Stomach (tissue), 9 donors: Measurements from ENCODE around the gene TBC1D14. TPM values are rescaled to one million over a fixed set of nuclear protein-coding genes. Genes with fewer than 3 reads are reported as not detected.

Experiments used
- DNase-seq, 2 donors: peaks; one replicate each; pipeline versions ENCODE4 v3.0.0 to v3.0.0-alpha.2; 2013 to 2019
- H3K27ac ChIP-seq, 5 donors: fragments of 200-600 bp in 4 of 5; sonication (generic) in 4 of 5; one replicate each; pipeline ENCODE4 v1.5.1; 2013 to 2019; ENCODE audit warnings: mild to moderate bottlenecking in 1 of 5, moderate library complexity in 1 of 5
- H3K27me3 ChIP-seq, 3 donors: fragments of 200-600 bp; sonication (generic); one replicate each; pipeline ENCODE4 v1.5.1; 2017 to 2019; ENCODE audit warnings: mixed run types in 1 of 3
- H3K36me3 ChIP-seq, 4 donors: fragments of 200-600 bp; sonication (generic); 1 replicate in 3 of 4; 2 replicates in 1 of 4; pipeline ENCODE4 v1.5.1; 2016 to 2019
- H3K4me1 ChIP-seq, 4 donors: fragments of 200-600 bp; sonication (generic); one replicate each; pipeline ENCODE4 v1.5.1; 2016 to 2019
- H3K4me3 ChIP-seq, 4 donors: fragments of 200-600 bp; sonication (generic) in 3 of 4; one replicate each; pipeline ENCODE4 v1.5.1; 2016 to 2019; ENCODE audit warnings: mild to moderate bottlenecking in 1 of 4
- H3K9me3 ChIP-seq, 4 donors: fragments of 200-600 bp; sonication (generic); one replicate each; pipeline ENCODE4 v1.5.1; 2016 to 2019
- EP300 ChIP-seq: sonication (generic); formaldehyde crosslinking; IDR thresholded peaks from one replicate; pipeline ENCODE4 v1.6.1; 2017; ENCODE audit warnings: antibody characterized with exemption
- POLR2A ChIP-seq, 4 donors: fragments of 450-650 bp; IDR thresholded peaks; one replicate each; pipeline ENCODE4 v1.6.1; 2016; ENCODE audit warnings: antibody characterized with exemption in 4 of 4, control low read depth in 2 of 4, mild to moderate bottlenecking in 1 of 4, moderate library complexity in 1 of 4
- POLR2AphosphoS5 ChIP-seq, 3 donors: sonication (generic); formaldehyde crosslinking; IDR thresholded peaks; one replicate each; pipeline ENCODE4 v1.6.1; 2016; ENCODE audit warnings: antibody characterized with exemption in 3 of 3
- WGBS, 5 donors: extraction: QIAGEN DNeasy Blood & Tissue Kit in 3 of 5; methylation state at CpG; one replicate each; pipeline versions ENCODE4 v1.1.5 to v1.1.7; 2013 to 2018; 5-methylcytosine and 5-hydroxymethylcytosine counted together
- intact Hi-C: fragments of 100-400 bp; cut with DNase I; formaldehyde crosslinking; loops from one replicate; pipeline ENCODE4 v1.15.1; 2023; ENCODE audit warnings: low total_unique reads
- polyA plus RNA-seq, 3 donors: library from polyadenylated mRNA; stranded (reverse); fragments of 200-250 nt; gene quantifications; one replicate each; pipeline ENCODE4 v1.2.3, GENCODE V29; 2013
- total RNA-seq, 5 donors: library from RNA; depleted of rRNA; stranded (reverse); fragments of >200 nt; gene quantifications; one replicate each; pipeline versions ENCODE4 v1.1.0 to v1.2.3, GENCODE V29; 2014 to 2016
- TF ChIP-seq, protein P1 (sequence below), 7 experiments: fragments of 450-650 bp in 4 of 7; fragments of 200-600 bp in 3 of 7; sonication (generic) in 3 of 7; IDR thresholded peaks; one replicate each; pipeline ENCODE4 v1.5.1; 2016 to 2019; ENCODE audit warnings: antibody characterized with exemption in 7 of 7, control low read depth in 2 of 7, mild to moderate bottlenecking in 1 of 7
- donor health status: healthy with polysubstance abuse.
- donor health status: Bipolar disorder and iron deficiency.
- donor health status: healthy.

TBC1D14 gene
- total and polyA plus RNA-seq, 8 donors: 19.5 to 72.4 (median 40.4) TPM

- no peak overlapping the region for H3K4me3 ChIP-seq
- H3K36me3 ChIP-seq: peaks cover 0 to 6% (median 0%) of the 10 kb centered on the region in 4 donors
- peak overlapping the region; percentile 84 to 91 (median 87) for H3K27ac ChIP-seq
- H3K27me3 ChIP-seq: no peaks in the 10 kb centered on the region
- 44 to 85% (median 69%) methylated on average over 15 to 24 of the region's 24 CpGs for WGBS, 5 donors
- DNase-seq: peak; percentile 26 to 29
- TF ChIP-seq POLR2AphosphoS5 (IDR thresholded peaks at IDR 0.05) (no peak), POLR2A (IDR thresholded peaks at IDR 0.05) (no peak), EP300 (no peak)
- TF ChIP-seq, protein P1, sequence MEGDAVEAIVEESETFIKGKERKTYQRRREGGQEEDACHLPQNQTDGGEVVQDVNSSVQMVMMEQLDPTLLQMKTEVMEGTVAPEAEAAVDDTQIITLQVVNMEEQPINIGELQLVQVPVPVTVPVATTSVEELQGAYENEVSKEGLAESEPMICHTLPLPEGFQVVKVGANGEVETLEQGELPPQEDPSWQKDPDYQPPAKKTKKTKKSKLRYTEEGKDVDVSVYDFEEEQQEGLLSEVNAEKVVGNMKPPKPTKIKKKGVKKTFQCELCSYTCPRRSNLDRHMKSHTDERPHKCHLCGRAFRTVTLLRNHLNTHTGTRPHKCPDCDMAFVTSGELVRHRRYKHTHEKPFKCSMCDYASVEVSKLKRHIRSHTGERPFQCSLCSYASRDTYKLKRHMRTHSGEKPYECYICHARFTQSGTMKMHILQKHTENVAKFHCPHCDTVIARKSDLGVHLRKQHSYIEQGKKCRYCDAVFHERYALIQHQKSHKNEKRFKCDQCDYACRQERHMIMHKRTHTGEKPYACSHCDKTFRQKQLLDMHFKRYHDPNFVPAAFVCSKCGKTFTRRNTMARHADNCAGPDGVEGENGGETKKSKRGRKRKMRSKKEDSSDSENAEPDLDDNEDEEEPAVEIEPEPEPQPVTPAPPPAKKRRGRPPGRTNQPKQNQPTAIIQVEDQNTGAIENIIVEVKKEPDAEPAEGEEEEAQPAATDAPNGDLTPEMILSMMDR (IDR thresholded peaks at IDR 0.05): no peak
- intact Hi-C loops: no loop called here
- H3K4me1 ChIP-seq: peaks cover 53 to 90% (median 78%) of the 10 kb centered on the region in 4 donors
- no peaks in the 10 kb centered on the region for H3K9me3 ChIP-seq
Measured at GRCh38 chr4:6956434-6957147, 47.0 kb downstream of the TBC1D14 start.

DNA sequence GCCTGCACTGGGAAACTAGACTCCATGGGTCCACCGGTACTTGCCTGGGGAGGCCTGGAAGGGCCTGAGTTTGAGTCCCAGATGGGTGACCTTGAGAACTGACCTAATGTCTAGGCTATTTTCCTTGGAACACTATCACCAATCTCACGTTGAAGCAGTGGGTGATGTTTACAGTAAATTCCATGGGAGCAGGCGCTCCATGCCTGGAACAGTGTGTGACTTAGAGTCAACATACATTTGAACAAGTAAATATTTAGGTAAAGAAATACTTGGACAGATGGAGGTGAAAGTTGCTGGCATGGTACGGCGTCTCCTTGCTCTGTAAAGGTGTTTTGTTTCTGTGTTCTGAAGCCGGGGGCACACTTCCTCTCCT is 47.5 kb downstream of the TBC1D14 start:
- Histone ChIP-seq H3K4me3 (no peak overlapping the region), H3K9me3 (no peaks in the 10 kb centered on the region), H3K36me3 (peaks cover 0 to 6% (median 0%) of the 10 kb centered on the region in 4 donors), H3K27ac (peak overlapping the region; percentile 84 to 94 (median 87)), H3K27me3 (no peaks in the 10 kb centered on the region), H3K4me1 (peaks cover 57 to 91% (median 79%) of the 10 kb centered on the region in 4 donors)
- WGBS, 5 donors: 25 to 49% (median 33%) methylated on average over 6 of the region's 6 CpGs
- TF ChIP-seq POLR2AphosphoS5 (IDR thresholded peaks at IDR 0.05) (peak; percentile 51 to 93 (median 64)), POLR2A (IDR thresholded peaks at IDR 0.05) (no peak)
- peak; percentile 78 to 86 for DNase-seq
- intact Hi-C loops: no loop called here

DNA sequence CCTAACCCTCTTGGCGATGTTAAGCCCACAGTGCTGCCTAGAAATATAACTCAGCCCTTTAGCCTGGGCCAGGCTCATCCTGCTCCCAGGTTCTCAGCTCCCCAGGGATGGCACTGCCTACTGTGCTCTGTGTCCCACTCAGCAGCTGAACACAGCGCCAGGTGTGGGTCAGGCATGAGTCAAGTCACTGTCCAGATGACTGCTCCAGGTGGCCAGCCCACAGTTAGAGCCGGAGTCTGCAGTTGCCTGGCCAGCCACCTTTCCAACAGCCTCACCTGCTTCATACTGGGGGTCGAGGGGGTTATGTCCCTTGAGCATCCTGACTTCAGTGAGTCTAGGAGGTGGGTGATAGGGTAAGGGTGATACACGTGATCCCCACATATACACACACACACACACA is 48.4 kb downstream of the TBC1D14 start:
- intact Hi-C loops: no loop called here
- H3K9me3 ChIP-seq: no peaks in the 10 kb centered on the region
- H3K4me1 ChIP-seq: peaks cover 65 to 94% (median 80%) of the 10 kb centered on the region in 4 donors
- peaks cover 0 to 6% (median 0%) of the 10 kb centered on the region in 4 donors for H3K36me3 ChIP-seq
- WGBS, 5 donors: 76 to 86% (median 82%) methylated on average over 5 of the region's 5 CpGs
- H3K4me3 ChIP-seq: no peak overlapping the region
- no peaks in the 10 kb centered on the region for H3K27me3 ChIP-seq
- TF ChIP-seq EP300 (no peak), POLR2A (IDR thresholded peaks at IDR 0.05) (no peak), POLR2AphosphoS5 (IDR thresholded peaks at IDR 0.05) (no peak)
- TF ChIP-seq, protein P1 (IDR thresholded peaks at IDR 0.05): no peak
- DNase-seq: no peak
- H3K27ac ChIP-seq: peak overlapping the region; percentile 80 to 94 (median 87)

GRCh38 chr4:6959261-6959660 is 49.6 kb downstream of the TBC1D14 start:
- Histone ChIP-seq H3K4me3 (no peak overlapping the region), H3K9me3 (no peaks in the 10 kb centered on the region), H3K27ac (peak overlapping the region in 4 of 5 donors; percentile 57 to 87 (median 76)), H3K27me3 (no peaks in the 10 kb centered on the region), H3K4me1 (peaks cover 62 to 97% (median 84%) of the 10 kb centered on the region in 4 donors), H3K36me3 (peaks cover 0 to 6% (median 0%) of the 10 kb centered on the region in 4 donors)
- 59 to 78% (median 67%) methylated on average over 5 of the region's 5 CpGs for WGBS, 5 donors
- DNase-seq: no peak
- intact Hi-C loops: no loop called here
- TF ChIP-seq EP300 (no peak), POLR2AphosphoS5 (IDR thresholded peaks at IDR 0.05) (peak in 1 of 3 donors; percentile 17), POLR2A (IDR thresholded peaks at IDR 0.05) (no peak)
- TF ChIP-seq, protein P1 (IDR thresholded peaks at IDR 0.05): no peak

- no peak overlapping the region for H3K4me3 ChIP-seq
- no peaks in the 10 kb centered on the region for H3K27me3 ChIP-seq
- intact Hi-C loops: no loop called here
- H3K9me3 ChIP-seq: no peaks in the 10 kb centered on the region
- no peak for DNase-seq
- H3K4me1 ChIP-seq: peaks cover 54 to 96% (median 78%) of the 10 kb centered on the region in 4 donors
- 77 to 89% (median 85%) methylated on average over 4 of the region's 4 CpGs for WGBS, 5 donors
- TF ChIP-seq EP300 (no peak), POLR2A (IDR thresholded peaks at IDR 0.05) (no peak), POLR2AphosphoS5 (IDR thresholded peaks at IDR 0.05) (no peak)
- TF ChIP-seq, protein P1 (IDR thresholded peaks at IDR 0.05): no peak
- H3K27ac ChIP-seq: peak overlapping the region in 3 of 5 donors; percentile 23 to 87 (median 26)
- peaks cover 0 to 6% (median 0%) of the 10 kb centered on the region in 4 donors for H3K36me3 ChIP-seq
Measured at GRCh38 chr4:6960154-6960553, 50.5 kb downstream of the TBC1D14 start.
